IMR-90 (cell line): ENCODE results near the gene BLMH.

Experiments used
- BHLHE40 ChIP-seq: fragments of 150-350 bp; IDR thresholded peaks from 2 replicates; pipeline ENCODE4 v1.6.1; 2016; ENCODE audit warnings: mild to moderate bottlenecking, low read depth, low read length
- CTCF ChIP-seq: conservative IDR thresholded peaks from 2 replicates; pipeline ENCODE4 v1.5.1; 2012; ENCODE audit warnings: mild to moderate bottlenecking, low read depth, low read length, improper control_type of control experiment
- MAFK ChIP-seq: IDR thresholded peaks from 2 replicates; pipeline ENCODE4 v1.6.1; 2012; ENCODE audit warnings: low read depth, low read length, improper control_type of control experiment
- MXI1 ChIP-seq: IDR thresholded peaks from 2 replicates; pipeline ENCODE4 v1.6.1; 2012; ENCODE audit warnings: low read depth, mild to moderate bottlenecking, low read length, moderate library complexity, borderline replicate concordance
- POLR2A ChIP-seq: IDR thresholded peaks from 2 replicates; pipeline ENCODE4 v1.6.1; 2012; ENCODE audit warnings: mild to moderate bottlenecking, low read depth, low read length
- USF2 ChIP-seq: fragments of 150-350 bp; IDR thresholded peaks from 2 replicates; pipeline ENCODE4 v1.6.1; 2017; ENCODE audit warnings: mild to moderate bottlenecking, antibody characterized with exemption, low read length, low read depth

GRCh38 chr17:30333503-30334360 lies 42.0 kb upstream of the BLMH start, which contains the start of gene TMIGD1:
- TF ChIP-seq POLR2A (no peak), CTCF (no peak), USF2 (no peak), MXI1 (no peak), BHLHE40 (no peak), MAFK (no peak)
